Heart left ventricle (tissue), 13 donors: ENCODE measurements around the gene RPL34.
"Not testable (repeated sequence)": the region's sequence is repeated elsewhere in the genome, so short reads cannot be mapped to it uniquely, and the experiment has no call there.

Experiments
- CTCF ChIP-seq, 12 donors: fragments of 200-600 bp; sonication (generic) in 4 of 12; IDR thresholded peaks; one replicate each; pipeline versions ENCODE4 v1.5.0 to v1.8.0; 2018 to 2022; ENCODE audit warnings: antibody characterized with exemption in 12 of 12, mild to moderate bottlenecking in 5 of 12
- POLR2A ChIP-seq, 2 donors: fragments of 450-650 bp; IDR thresholded peaks; one replicate each; pipeline ENCODE4 v1.6.1; 2017; ENCODE audit warnings: antibody characterized with exemption in 2 of 2, mild to moderate bottlenecking in 2 of 2, moderate library complexity in 2 of 2
- donor health status: ischemic (EF 13 %, LVEDD 7.1; RV severe dilation, severe dysfunction).
- donor health status: DM: no; HTN: yes; CAD: no.
- donor health status: DM: no; HTN: no; CAD: no.
- donor health status: ischemic (EF 25% LVEDD 6.9; RV normal size, moderate dysfunction).
- donor health status: ischemic (EF 25% LVEDD 5.7; RV mildly dilated, moderate dysfunction).
- donor health status: ischemic (EF 35%, LVEDD 5.7; RV mildly dilated, moderate dysfunction).
- donor health status: nonischemic (EF 11% LVEDD 7.7; RV severe dilation, severe dysfunction).
- donor health status: DM: yes; HTN: yes; CAD: no.
- donor health status: PGD.
- donor health status: ischemic (EF 29% LVEDD 5.4; RV normal size, mild dysfunction).
- donor health status: nonischemic (EF 23%, LVEDD 6.1; RV moderate dilation, normal function).

- TF ChIP-seq CTCF, POLR2A (IDR thresholded peaks at IDR 0.05): not testable (repeated sequence)
These were observed 26.1 kb upstream of the RPL34 start for GRCh38 chr4:108594296-108594695.
